ENCODE results near the gene IL24.
"Not testable (repeated sequence)": the region's sequence is repeated elsewhere in the genome, so short reads cannot be mapped to it uniquely, and the experiment has no call there.

- not testable (repeated sequence) for TF ChIP-seq CTCF (IDR thresholded peaks at IDR 0.05; ENCODE audit: low read depth, low read length, poor library complexity, severe bottlenecking); EZH2phosphoT487 (IDR thresholded peaks at IDR 0.05; ENCODE audit: borderline replicate concordance, low read length)
Observed at GRCh38 chr1:206852662-206853061, 44.6 kb upstream of the IL24 start.

All from DOHH2 (cell line).